HepG2 (cell line): ENCODE results near the gene ANTKMT. TPM values are rescaled to one million over a fixed set of nuclear protein-coding genes. Genes with fewer than 3 reads are reported as not detected.

ENCODE experiments used
- ASH2L ChIP-seq: fragments of 300-600, 200-600 bp; sonication (generic); IDR thresholded peaks from 2 replicates; pipeline ENCODE4 v1.7.0; 2017; ENCODE audit warnings: low read depth, mild to moderate bottlenecking, moderate library complexity, mixed read lengths, low read length; ENCODE audit not compliant: insufficient read length
- BCL6 ChIP-seq: IDR thresholded peaks from 2 replicates; pipeline ENCODE4 v1.6.1; 2016; ENCODE audit warnings: missing genetic modification reagents, missing compliant biosample characterization
- FOSL1 ChIP-seq: sonication (generic); formaldehyde crosslinking; IDR thresholded peaks from 2 replicates; pipeline ENCODE4 v1.9.0; 2021; ENCODE audit warnings: missing genetic modification reagents, borderline replicate concordance
- HOXA9 ChIP-seq: sonication (generic); formaldehyde crosslinking; IDR thresholded peaks from 2 replicates; pipeline ENCODE4 v1.8.1; 2022; ENCODE audit warnings: missing genetic modification reagents, mild to moderate bottlenecking, moderate library complexity, borderline replicate concordance
- IKZF5 ChIP-seq: IDR thresholded peaks from 2 replicates; pipeline ENCODE4 v1.6.1; 2018; ENCODE audit warnings: missing genetic modification reagents, mild to moderate bottlenecking, missing compliant biosample characterization
- JUND ChIP-seq: sonication (generic); formaldehyde crosslinking; IDR thresholded peaks from 2 replicates; pipeline ENCODE4 v1.8.0; 2022; ENCODE audit warnings: mild to moderate bottlenecking, missing genetic modification reagents
- MAX ChIP-seq: IDR thresholded peaks from 2 replicates; pipeline ENCODE4 v1.6.1; 2012; ENCODE audit warnings: inconsistent platforms
- MBNL3 ChIP-seq: fragments of 250-450 bp; sonication (Bioruptor Pico); conservative IDR thresholded peaks from 2 replicates; pipeline ENCODE4 v1.8.0; 2022; ENCODE audit warnings: mild to moderate bottlenecking, inconsistent platforms
- PAX8 ChIP-seq: sonication (generic); formaldehyde crosslinking; IDR thresholded peaks from 2 replicates; pipeline ENCODE4 v1.8.0; 2022; ENCODE audit warnings: mild to moderate bottlenecking, missing genetic modification reagents, borderline replicate concordance
- RFX5 ChIP-seq: IDR thresholded peaks from 2 replicates; pipeline ENCODE4 v1.6.1; 2011; ENCODE audit warnings: low read depth, low read length, improper control_type of control experiment
- SALL2 ChIP-seq: sonication (generic); formaldehyde crosslinking; IDR thresholded peaks from 2 replicates; pipeline ENCODE4 v1.8.1; 2023; ENCODE audit warnings: mild to moderate bottlenecking, missing genetic modification reagents, inconsistent platforms
- SNAPC5 ChIP-seq: sonication (generic); formaldehyde crosslinking; IDR thresholded peaks from 2 replicates; pipeline ENCODE4 v1.8.1; 2023; ENCODE audit warnings: mild to moderate bottlenecking, missing genetic modification reagents, borderline replicate concordance
- SOX13 ChIP-seq, 3 experiments: fragments of 450-650 bp in 1 of 3; sonication (generic) in 1 of 3; formaldehyde crosslinking in 1 of 3; IDR thresholded peaks in 2 of 3; conservative IDR thresholded peaks in 1 of 3; 2 replicates each; pipeline versions ENCODE4 v1.5.0 to v1.6.1; 2016 to 2020; ENCODE audit warnings: antibody characterized with exemption in 1 of 3, mild to moderate bottlenecking in 1 of 3, missing compliant biosample characterization in 1 of 3, missing genetic modification reagents in 1 of 3, moderate library complexity in 1 of 3
- SP4 ChIP-seq: sonication (generic); formaldehyde crosslinking; IDR thresholded peaks from 2 replicates; pipeline ENCODE4 v1.8.1; 2023; ENCODE audit warnings: mild to moderate bottlenecking, missing genetic modification reagents
- SRSF4 ChIP-seq: fragments of 200-400 bp; formaldehyde crosslinking; IDR thresholded peaks from one replicate; pipeline ENCODE4 v1.6.1; 2018; ENCODE audit warnings: mild to moderate bottlenecking, low read depth, low read length, moderate library complexity; ENCODE audit not compliant: poor library complexity, severe bottlenecking
- TFDP2 ChIP-seq: sonication (generic); formaldehyde crosslinking; IDR thresholded peaks from 2 replicates; pipeline ENCODE4 v1.4.0; 2020; ENCODE audit warnings: missing genetic modification reagents
- TMF1 ChIP-seq: sonication (generic); formaldehyde crosslinking; IDR thresholded peaks from 2 replicates; pipeline ENCODE4 v1.8.1; 2022; ENCODE audit warnings: low read depth, missing genetic modification reagents
- U2AF1 ChIP-seq: fragments of 200-400 bp; formaldehyde crosslinking; optimal IDR thresholded peaks from 2 replicates; pipeline ENCODE3; 2017; ENCODE audit warnings: mild to moderate bottlenecking, low read depth, low read length
- ZBTB1 ChIP-seq: sonication (generic); formaldehyde crosslinking; IDR thresholded peaks from 2 replicates; pipeline ENCODE4 v1.4.0; 2020; ENCODE audit warnings: missing genetic modification reagents, borderline replicate concordance
- ZKSCAN5 ChIP-seq: sonication (generic); formaldehyde crosslinking; IDR thresholded peaks from 2 replicates; pipeline ENCODE4 v1.5.1; 2020; ENCODE audit warnings: mild to moderate bottlenecking, missing genetic modification reagents
- ZNF460 ChIP-seq: sonication (generic); formaldehyde crosslinking; IDR thresholded peaks from 2 replicates; pipeline ENCODE4 v1.5.1; 2020; ENCODE audit warnings: missing genetic modification reagents, mild to moderate bottlenecking, borderline replicate concordance
- ZNF557 ChIP-seq: sonication (generic); formaldehyde crosslinking; IDR thresholded peaks from 2 replicates; pipeline ENCODE4 v1.4.0; 2020; ENCODE audit warnings: missing genetic modification reagents
- ZNF567 ChIP-seq: sonication (generic); formaldehyde crosslinking; IDR thresholded peaks from 2 replicates; pipeline ENCODE4 v1.8.1; 2023; ENCODE audit warnings: mild to moderate bottlenecking, missing genetic modification reagents, borderline replicate concordance
- ZNF674 ChIP-seq: sonication (generic); formaldehyde crosslinking; IDR thresholded peaks from 2 replicates; pipeline ENCODE4 v1.5.0; 2020; ENCODE audit warnings: low read depth, mild to moderate bottlenecking, missing genetic modification reagents
- ZNF740 ChIP-seq: sonication (generic); formaldehyde crosslinking; IDR thresholded peaks from 2 replicates; pipeline ENCODE4 v1.4.0; 2020; ENCODE audit warnings: missing genetic modification reagents
- ZNF773 ChIP-seq: sonication (generic); formaldehyde crosslinking; IDR thresholded peaks from 2 replicates; pipeline ENCODE4 v1.4.0; 2020; ENCODE audit warnings: missing genetic modification reagents, borderline replicate concordance
- polyA plus RNA-seq, 8 experiments: library from polyadenylated mRNA; depleted of rRNA in 3 of 8; stranded (reverse) in 7 of 8; unstranded in 1 of 8; fragments of >200 nt; fragmentation: Illumina TruSeq in 4 of 8; extraction: Trizol in 4 of 8; gene quantifications; 2 replicates each; pipeline versions ENCODE4 v1.2.1 to v1.2.3, GENCODE V29; 2011 to 2016; ENCODE audit warnings: low read depth in 4 of 8, missing spikeins in 1 of 8, mixed read lengths in 1 of 8; ENCODE audit not compliant: insufficient read depth in 1 of 8
- total RNA-seq, 5 experiments: library from RNA; depleted of rRNA; stranded (reverse); fragments of >200 nt; fragmentation: Illumina TruSeq; extraction: Trizol; gene quantifications; 2 replicates each; pipeline ENCODE4 v1.2.3, GENCODE V29; 2016; ENCODE audit warnings: low read depth in 1 of 5

ANTKMT gene
- total and polyA plus RNA-seq, 2 of the 13 experiments (the other 11 are each of a cell fraction or from before 2014, with no cell fraction given): 7.5 to 47.8 TPM

- TF ChIP-seq SALL2 (CRISPR knock-in tag): peak; percentile 0; the same call in 1 of the 2 replicates
- no peak for TF ChIP-seq ZNF460 (CRISPR knock-in tag)
- TF ChIP-seq RFX5: no peak
- TF ChIP-seq ZBTB1: no peak
- no peak for TF ChIP-seq MBNL3 (CRISPR knock-in tag)
- peak; percentile 14 for TF ChIP-seq ASH2L
- TF ChIP-seq MAX: peak; percentile 80
- TF ChIP-seq SOX13 (IDR thresholded peaks at IDR 0.05): no peak
- no peak for TF ChIP-seq SOX13 (CRISPR knock-in tag; conservative IDR thresholded peaks at IDR 0.05 in 1 of 2, IDR thresholded peaks at IDR 0.05 in 1 of 2)
- no peak for TF ChIP-seq JUND (CRISPR knock-in tag)
- no peak for TF ChIP-seq ZNF567 (CRISPR knock-in tag)
- peak; percentile 76; the same call in 1 of the 2 replicates for TF ChIP-seq SP4 (CRISPR knock-in tag)
- no peak for TF ChIP-seq U2AF1
- TF ChIP-seq TFDP2: no peak
- TF ChIP-seq SRSF4: no peak
- no peak for TF ChIP-seq ZNF740 (CRISPR knock-in tag)
- 0 out of 2 replicates have a peak, but pooled peaks have one; percentile 76 for TF ChIP-seq ZNF773 (CRISPR knock-in tag)
- no peak for TF ChIP-seq IKZF5
- TF ChIP-seq SNAPC5 (CRISPR knock-in tag): no peak
- TF ChIP-seq ZNF557: 0 out of 2 replicates have a peak, but pooled peaks have one; percentile 32
- no peak for TF ChIP-seq ZKSCAN5
- no peak for TF ChIP-seq PAX8 (CRISPR knock-in tag)
- TF ChIP-seq TMF1 (CRISPR knock-in tag): 0 out of 2 replicates have a peak, but pooled peaks have one; percentile 53
- no peak for TF ChIP-seq ZNF674 (CRISPR knock-in tag)
- TF ChIP-seq FOSL1: 0 out of 2 replicates have a peak, but pooled peaks have one; percentile 17
- TF ChIP-seq HOXA9 (CRISPR knock-in tag): no peak
- TF ChIP-seq BCL6 (CRISPR knock-in tag): no peak
These were observed 40.9 kb upstream of the ANTKMT start, which contains the start of gene STUB1 (continued) for GRCh38 chr16:679814-680624.
